GM12878 (cell line): ENCODE data around the gene ATP8A1. TPM values are rescaled to one million over a fixed set of nuclear protein-coding genes. Genes with fewer than 3 reads are reported as not detected.

ENCODE experiments used
- BRCA1 ChIP-seq: IDR thresholded peaks from 2 replicates; pipeline ENCODE4 v1.6.1; 2011; ENCODE audit warnings: low read depth, low read length, improper control_type of control experiment
- CREB1 ChIP-seq: IDR thresholded peaks from 2 replicates; pipeline ENCODE4 v1.6.1; 2012; ENCODE audit warnings: low read depth, mild to moderate bottlenecking, inconsistent platforms
- HDGF ChIP-seq: fragments of 450-650 bp; IDR thresholded peaks from 2 replicates; pipeline ENCODE4 v1.6.1; 2016; ENCODE audit warnings: antibody characterized with exemption
- MEF2B ChIP-seq: fragments of 450-650 bp; IDR thresholded peaks from 2 replicates; pipeline ENCODE4 v1.6.1; 2018; ENCODE audit warnings: mild to moderate bottlenecking, moderate library complexity; ENCODE audit not compliant: partially characterized antibody, poor library complexity, severe bottlenecking
- SP1 ChIP-seq: IDR thresholded peaks from one replicate; pipeline ENCODE4 v1.6.1; 2011; ENCODE audit warnings: low read depth, low read length
- TAF1 ChIP-seq: IDR thresholded peaks from 2 replicates; pipeline ENCODE4 v1.6.1; 2011; ENCODE audit warnings: mild to moderate bottlenecking, low read depth, low read length, borderline replicate concordance
- ZNF207 ChIP-seq: fragments of 450-650 bp; IDR thresholded peaks from 2 replicates; pipeline ENCODE4 v1.6.1; 2014; ENCODE audit warnings: antibody characterized with exemption, mild to moderate bottlenecking, borderline replicate concordance
- polyA plus RNA-seq, 11 experiments: library from polyadenylated mRNA; depleted of rRNA in 4 of 11; unstranded in 6 of 11; stranded (reverse) in 5 of 11; fragments of >200 nt; fragmentation: Nextera tagmentation in 4 of 11; fragmentation: Illumina TruSeq in 1 of 11; extraction: Ambion mirVana in 4 of 11; extraction: Trizol in 1 of 11; gene quantifications; 1 replicate in 1 of 11; 2 replicates in 10 of 11; pipeline versions ENCODE4 v1.2.1 to v1.2.3, GENCODE V29; 2011 to 2016; ENCODE audit warnings: inconsistent platforms in 2 of 11, missing spikeins in 2 of 11, low read depth in 1 of 11
- total RNA-seq, 4 experiments: library from RNA; depleted of rRNA in 3 of 4; stranded (reverse); fragments of >200 nt in 3 of 4; fragmentation: Illumina TruSeq in 1 of 4; extraction: Trizol in 1 of 4; gene quantifications; 2 replicates each; pipeline versions ENCODE4 v1.2.1 to v1.2.3, GENCODE V29; 2013 to 2021
- TF ChIP-seq, protein P1 (sequence below): fragments of 450-650 bp; IDR thresholded peaks from 2 replicates; pipeline ENCODE4 v1.6.1; 2016; ENCODE audit warnings: mild to moderate bottlenecking
- TF ChIP-seq, protein P2 (sequence below): fragments of 450-650 bp; formaldehyde crosslinking; IDR thresholded peaks from 2 replicates; pipeline ENCODE4 v1.4.0; 2022; ENCODE audit warnings: mild to moderate bottlenecking, moderate library complexity
- TF ChIP-seq, protein P3 (sequence below): IDR thresholded peaks from 2 replicates; pipeline ENCODE4 v1.6.1; 2011; ENCODE audit warnings: borderline replicate concordance, low read depth, mild to moderate bottlenecking, moderate library complexity, mixed read lengths, low read length; ENCODE audit not compliant: insufficient read depth; ENCODE audit errors: extremely low read length

The ATP8A1 gene
- total and polyA plus RNA-seq, 10 of the 15 experiments (the other 5 are each of a cell fraction or from before 2014, with no cell fraction given) = 9.0 to 116 (median 37.3) TPM

DNA sequence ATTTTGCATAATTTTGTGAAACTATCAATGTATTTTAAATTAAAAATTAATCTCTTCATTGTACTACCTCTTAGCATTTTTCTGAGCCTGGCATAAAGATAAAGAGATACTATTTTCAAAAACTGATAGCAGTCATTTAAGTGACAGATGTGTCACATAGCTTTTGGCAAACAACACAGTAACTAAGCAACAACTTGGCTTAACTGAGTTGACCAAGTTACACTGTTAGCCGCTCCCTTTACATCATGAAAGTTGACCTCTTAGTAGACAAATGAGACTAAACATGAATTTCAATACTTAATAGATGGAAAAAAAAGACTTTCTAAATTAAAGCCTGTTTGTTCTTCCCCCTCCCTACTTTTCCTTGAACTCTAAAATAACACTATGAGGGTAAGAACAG is 62.0 kb downstream of the ATP8A1 start (continued):
- TF ChIP-seq, protein P1, sequence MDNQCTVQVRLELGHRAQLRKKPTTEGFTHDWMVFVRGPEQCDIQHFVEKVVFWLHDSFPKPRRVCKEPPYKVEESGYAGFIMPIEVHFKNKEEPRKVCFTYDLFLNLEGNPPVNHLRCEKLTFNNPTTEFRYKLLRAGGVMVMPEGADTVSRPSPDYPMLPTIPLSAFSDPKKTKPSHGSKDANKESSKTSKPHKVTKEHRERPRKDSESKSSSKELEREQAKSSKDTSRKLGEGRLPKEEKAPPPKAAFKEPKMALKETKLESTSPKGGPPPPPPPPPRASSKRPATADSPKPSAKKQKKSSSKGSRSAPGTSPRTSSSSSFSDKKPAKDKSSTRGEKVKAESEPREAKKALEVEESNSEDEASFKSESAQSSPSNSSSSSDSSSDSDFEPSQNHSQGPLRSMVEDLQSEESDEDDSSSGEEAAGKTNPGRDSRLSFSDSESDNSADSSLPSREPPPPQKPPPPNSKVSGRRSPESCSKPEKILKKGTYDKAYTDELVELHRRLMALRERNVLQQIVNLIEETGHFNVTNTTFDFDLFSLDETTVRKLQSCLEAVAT = no peak
- TF ChIP-seq CREB1 = no peak
- TF ChIP-seq ZNF207 = no peak
- no peak for TF ChIP-seq BRCA1
- TF ChIP-seq MEF2B = no peak
- TF ChIP-seq TAF1 = no peak
- TF ChIP-seq, protein P2, sequence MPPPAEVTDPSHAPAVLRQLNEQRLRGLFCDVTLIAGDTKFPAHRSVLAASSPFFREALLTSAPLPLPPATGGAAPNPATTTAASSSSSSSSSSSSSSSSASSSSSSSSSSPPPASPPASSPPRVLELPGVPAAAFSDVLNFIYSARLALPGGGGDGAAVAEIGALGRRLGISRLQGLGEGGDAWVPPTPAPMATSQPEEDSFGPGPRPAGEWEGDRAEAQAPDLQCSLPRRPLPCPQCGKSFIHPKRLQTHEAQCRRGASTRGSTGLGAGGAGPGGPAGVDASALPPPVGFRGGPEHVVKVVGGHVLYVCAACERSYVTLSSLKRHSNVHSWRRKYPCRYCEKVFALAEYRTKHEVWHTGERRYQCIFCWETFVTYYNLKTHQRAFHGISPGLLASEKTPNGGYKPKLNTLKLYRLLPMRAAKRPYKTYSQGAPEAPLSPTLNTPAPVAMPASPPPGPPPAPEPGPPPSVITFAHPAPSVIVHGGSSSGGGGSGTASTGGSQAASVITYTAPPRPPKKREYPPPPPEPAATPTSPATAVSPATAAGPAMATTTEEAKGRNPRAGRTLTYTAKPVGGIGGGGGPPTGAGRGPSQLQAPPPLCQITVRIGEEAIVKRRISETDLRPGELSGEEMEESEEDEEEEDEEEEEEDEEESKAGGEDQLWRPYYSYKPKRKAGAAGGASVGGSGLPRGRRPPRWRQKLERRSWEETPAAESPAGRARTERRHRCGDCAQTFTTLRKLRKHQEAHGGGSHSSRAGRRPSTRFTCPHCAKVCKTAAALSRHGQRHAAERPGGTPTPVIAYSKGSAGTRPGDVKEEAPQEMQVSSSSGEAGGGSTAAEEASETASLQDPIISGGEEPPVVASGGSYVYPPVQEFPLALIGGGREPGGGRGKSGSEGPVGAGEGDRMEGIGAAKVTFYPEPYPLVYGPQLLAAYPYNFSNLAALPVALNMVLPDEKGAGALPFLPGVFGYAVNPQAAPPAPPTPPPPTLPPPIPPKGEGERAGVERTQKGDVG (CRISPR knock-in tag) = no peak
- TF ChIP-seq, protein P3, sequence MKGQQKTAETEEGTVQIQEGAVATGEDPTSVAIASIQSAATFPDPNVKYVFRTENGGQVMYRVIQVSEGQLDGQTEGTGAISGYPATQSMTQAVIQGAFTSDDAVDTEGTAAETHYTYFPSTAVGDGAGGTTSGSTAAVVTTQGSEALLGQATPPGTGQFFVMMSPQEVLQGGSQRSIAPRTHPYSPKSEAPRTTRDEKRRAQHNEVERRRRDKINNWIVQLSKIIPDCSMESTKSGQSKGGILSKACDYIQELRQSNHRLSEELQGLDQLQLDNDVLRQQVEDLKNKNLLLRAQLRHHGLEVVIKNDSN = no peak
- no peak for TF ChIP-seq HDGF
- no peak for TF ChIP-seq SP1
